Osteoblast (primary cell): ENCODE data around the gene FBXW11. TPM values are rescaled to one million over a fixed set of nuclear protein-coding genes. Genes with fewer than 3 reads are reported as not detected.
A peak's percentile ranks its signal among the peaks of the same experiment; 100 is the strongest.

Experiments
- DNase-seq: peaks from one replicate; pipeline ENCODE4 v3.0.0; 2011; ENCODE audit warnings: low spot score, mixed read lengths; ENCODE audit not compliant: insufficient read length; ENCODE audit errors: missing footprints
- H2AFZ ChIP-seq: 2 replicates; pipeline ENCODE4 v1.6.0; 2011; ENCODE audit warnings: mild to moderate bottlenecking, low read length
- H3K27ac ChIP-seq: 2 replicates; pipeline ENCODE4 v1.5.1; 2011; ENCODE audit warnings: mild to moderate bottlenecking, low read depth, low read length, moderate library complexity
- H3K27me3 ChIP-seq: 2 replicates; pipeline ENCODE4 v1.6.0; 2012; ENCODE audit warnings: mild to moderate bottlenecking, control low read depth, inconsistent platforms, low read length, moderate library complexity; ENCODE audit not compliant: insufficient read depth
- H3K36me3 ChIP-seq: 2 replicates; pipeline ENCODE4 v1.5.1; 2011; ENCODE audit warnings: mild to moderate bottlenecking, low read length, control low read depth, moderate library complexity; ENCODE audit not compliant: insufficient read depth
- H3K4me1 ChIP-seq: 2 replicates; pipeline ENCODE4 v1.5.1; 2011; ENCODE audit warnings: mild to moderate bottlenecking, low read length, control low read depth, moderate library complexity; ENCODE audit not compliant: insufficient read depth
- H3K4me2 ChIP-seq: 2 replicates; pipeline ENCODE4 v1.6.0; 2011; ENCODE audit warnings: mild to moderate bottlenecking, low read length; ENCODE audit not compliant: insufficient read depth
- H3K4me3 ChIP-seq: fragments of 200-600 bp; sonication (generic); 3 replicates; pipeline ENCODE4 v1.5.1; 2012; ENCODE audit warnings: mild to moderate bottlenecking, low read length, inconsistent platforms; ENCODE audit not compliant: insufficient read depth
- H3K79me2 ChIP-seq: 2 replicates; pipeline ENCODE4 v1.6.0; 2012; ENCODE audit warnings: mild to moderate bottlenecking, low read length, control low read depth, inconsistent platforms; ENCODE audit not compliant: insufficient read depth
- H3K9me3 ChIP-seq: 2 replicates; pipeline ENCODE4 v1.5.1; 2011; ENCODE audit warnings: low read depth, low read length, control low read depth
- H4K20me1 ChIP-seq: 2 replicates; pipeline ENCODE4 v1.6.0; 2012; ENCODE audit warnings: mild to moderate bottlenecking, low read length, control low read depth; ENCODE audit not compliant: insufficient read depth
- total RNA-seq: library from RNA; depleted of rRNA; stranded (reverse); fragments of >200 nt; gene quantifications from 2 replicates; pipeline ENCODE4 v1.2.3, GENCODE V29; 2012
- TF ChIP-seq, protein P1 (sequence below): IDR thresholded peaks from 2 replicates; pipeline ENCODE4 v1.5.1; 2011; ENCODE audit warnings: mild to moderate bottlenecking, low read depth, low read length, moderate library complexity; ENCODE audit errors: extremely low read depth

FBXW11 gene
- total RNA-seq, 1 donor = 76.7 TPM

DNA sequence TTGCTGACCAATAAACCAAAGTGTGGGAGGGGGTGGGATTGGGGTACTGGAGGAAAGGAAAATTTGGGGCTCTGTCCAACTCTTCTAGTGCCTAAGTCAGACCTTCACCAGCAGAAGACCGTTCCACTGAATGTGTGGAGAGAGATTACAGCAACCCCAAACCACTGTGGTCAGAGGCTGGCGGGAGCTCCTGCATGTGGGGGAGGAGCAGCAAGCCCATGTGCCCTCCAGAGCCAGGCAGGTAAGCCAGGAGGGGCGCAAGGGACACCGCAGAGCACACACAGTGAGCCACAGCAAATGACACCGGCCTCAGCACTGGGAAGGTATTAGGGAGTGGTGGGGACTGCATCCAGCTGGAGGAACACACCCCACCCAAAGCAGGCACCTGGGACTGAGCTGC lies 158.0 kb downstream of the FBXW11 start:
- TF ChIP-seq, protein P1, sequence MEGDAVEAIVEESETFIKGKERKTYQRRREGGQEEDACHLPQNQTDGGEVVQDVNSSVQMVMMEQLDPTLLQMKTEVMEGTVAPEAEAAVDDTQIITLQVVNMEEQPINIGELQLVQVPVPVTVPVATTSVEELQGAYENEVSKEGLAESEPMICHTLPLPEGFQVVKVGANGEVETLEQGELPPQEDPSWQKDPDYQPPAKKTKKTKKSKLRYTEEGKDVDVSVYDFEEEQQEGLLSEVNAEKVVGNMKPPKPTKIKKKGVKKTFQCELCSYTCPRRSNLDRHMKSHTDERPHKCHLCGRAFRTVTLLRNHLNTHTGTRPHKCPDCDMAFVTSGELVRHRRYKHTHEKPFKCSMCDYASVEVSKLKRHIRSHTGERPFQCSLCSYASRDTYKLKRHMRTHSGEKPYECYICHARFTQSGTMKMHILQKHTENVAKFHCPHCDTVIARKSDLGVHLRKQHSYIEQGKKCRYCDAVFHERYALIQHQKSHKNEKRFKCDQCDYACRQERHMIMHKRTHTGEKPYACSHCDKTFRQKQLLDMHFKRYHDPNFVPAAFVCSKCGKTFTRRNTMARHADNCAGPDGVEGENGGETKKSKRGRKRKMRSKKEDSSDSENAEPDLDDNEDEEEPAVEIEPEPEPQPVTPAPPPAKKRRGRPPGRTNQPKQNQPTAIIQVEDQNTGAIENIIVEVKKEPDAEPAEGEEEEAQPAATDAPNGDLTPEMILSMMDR = no peak
- no peak overlapping the region for H3K27ac ChIP-seq
- H3K4me1 ChIP-seq = peaks cover 19% of the 10 kb centered on the region
- no peaks in the 10 kb centered on the region for H3K79me2 ChIP-seq
- no peak overlapping the region for H3K4me2 ChIP-seq
- H3K36me3 ChIP-seq = no peaks in the 10 kb centered on the region
- H3K4me3 ChIP-seq = no peak overlapping the region
- peaks cover 4% of the 10 kb centered on the region for H4K20me1 ChIP-seq
- no peak overlapping the region for H2AFZ ChIP-seq
- no peaks in the 10 kb centered on the region for H3K9me3 ChIP-seq
- peak; percentile 30 for DNase-seq
- H3K27me3 ChIP-seq = no peaks in the 10 kb centered on the region

DNA sequence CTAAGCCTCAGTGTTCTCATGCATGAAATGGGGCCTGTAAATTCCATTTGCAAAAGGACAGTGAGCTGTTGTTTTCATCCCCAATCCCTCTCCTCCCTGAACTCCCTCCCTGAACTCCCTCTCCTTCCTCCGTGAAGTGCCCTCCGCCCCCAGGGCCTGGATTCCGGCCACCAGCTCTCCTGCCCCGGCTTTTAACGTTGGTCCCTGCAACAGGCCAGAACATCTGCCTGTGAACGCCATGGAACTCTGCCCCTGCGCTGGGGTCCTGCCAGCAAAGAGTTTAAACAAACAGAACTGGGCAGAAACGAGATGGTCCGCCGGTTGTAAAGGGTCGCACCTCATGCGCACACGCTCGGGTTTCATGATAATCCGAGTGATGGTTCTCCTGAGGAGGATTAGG lies 158.4 kb downstream of the FBXW11 start:
- Histone ChIP-seq H3K79me2 (no peaks in the 10 kb centered on the region), H3K36me3 (no peaks in the 10 kb centered on the region), H3K4me3 (no peak overlapping the region), H3K27me3 (no peaks in the 10 kb centered on the region), H3K9me3 (no peaks in the 10 kb centered on the region), H3K4me1 (peaks cover 19% of the 10 kb centered on the region), H4K20me1 (peaks cover 4% of the 10 kb centered on the region), H3K4me2 (no peak overlapping the region), H3K27ac (no peak overlapping the region), H2AFZ (no peak overlapping the region)
- TF ChIP-seq, protein P1 = no peak
- peak; percentile 26 for DNase-seq

DNA sequence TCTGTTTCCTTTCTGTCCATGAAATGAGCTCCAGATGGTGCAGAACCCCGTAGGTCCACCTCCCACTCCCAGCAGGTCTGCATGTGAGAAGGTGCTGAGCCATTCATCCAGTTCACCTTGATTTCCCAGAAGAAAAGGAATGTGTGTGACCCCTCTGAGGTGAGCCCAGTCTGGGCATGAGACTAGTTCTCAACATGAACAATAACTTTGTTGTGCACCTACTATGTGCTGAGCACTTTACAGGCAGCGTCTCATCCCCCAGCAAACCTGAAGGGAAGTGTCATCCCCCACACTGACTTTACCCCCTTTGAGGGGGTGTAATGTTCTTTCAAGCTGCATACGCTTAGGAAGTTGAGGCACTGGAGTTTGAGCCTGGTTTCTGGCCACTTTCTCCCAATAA lies 159.4 kb downstream of the FBXW11 start:
- H3K9me3 ChIP-seq = no peaks in the 10 kb centered on the region
- no peaks in the 10 kb centered on the region for H3K79me2 ChIP-seq
- H3K27ac ChIP-seq = no peak overlapping the region
- peaks cover 4% of the 10 kb centered on the region for H4K20me1 ChIP-seq
- TF ChIP-seq, protein P1 = no peak
- no peaks in the 10 kb centered on the region for H3K36me3 ChIP-seq
- H3K4me1 ChIP-seq = peaks cover 16% of the 10 kb centered on the region
- H2AFZ ChIP-seq = no peak overlapping the region
- H3K4me3 ChIP-seq = no peak overlapping the region
- H3K4me2 ChIP-seq = no peak overlapping the region
- no peak for DNase-seq
- H3K27me3 ChIP-seq = no peaks in the 10 kb centered on the region

- H3K9me3 ChIP-seq = no peaks in the 10 kb centered on the region
- TF ChIP-seq, protein P1 = no peak
- no peak overlapping the region for H3K4me3 ChIP-seq
- no peak for DNase-seq
- no peaks in the 10 kb centered on the region for H3K27me3 ChIP-seq
- no peaks in the 10 kb centered on the region for H3K79me2 ChIP-seq
- H3K4me1 ChIP-seq = peaks cover 16% of the 10 kb centered on the region
- H3K27ac ChIP-seq = no peak overlapping the region
- peaks cover 4% of the 10 kb centered on the region for H4K20me1 ChIP-seq
- no peak overlapping the region for H2AFZ ChIP-seq
- H3K36me3 ChIP-seq = no peaks in the 10 kb centered on the region
- no peak overlapping the region for H3K4me2 ChIP-seq
Observed at GRCh38 chr5:171846323-171846722, 160.1 kb downstream of the FBXW11 start.
